Activated naive CD4-positive, alpha-beta T cell treated with anti-CD3 and anti-CD28 coated beads for 36 hours (primary cell): ENCODE data around the gene LHFPL2. TPM values are rescaled to one million over a fixed set of nuclear protein-coding genes. Genes with fewer than 3 reads are reported as not detected.

Source experiments
- CTCF ChIA-PET: fragments of 350-600 bp; sonication (Branson Sonifier 250); formaldehyde crosslinking; loops from one replicate; lab custom pipeline; 2021; ENCODE audit warnings: antibody characterized with exemption; lab: Charles Lee
- DNase-seq: peaks from one replicate; pipeline ENCODE4 v3.0.0-alpha.2; 2020
- H3K27ac Mint-ChIP-seq: one replicate; pipeline ENCODE4 v1.8.0; 2021; ENCODE audit warnings: mild to moderate bottlenecking, mixed read lengths
- H3K27me3 Mint-ChIP-seq: one replicate; pipeline ENCODE4 v1.8.0; 2021; ENCODE audit warnings: low read depth, mixed read lengths
- H3K36me3 Mint-ChIP-seq: one replicate; pipeline ENCODE4 v1.8.0; 2021; ENCODE audit warnings: low read depth, mixed read lengths
- H3K4me1 Mint-ChIP-seq: one replicate; pipeline ENCODE4 v1.8.0; 2021; ENCODE audit warnings: low read depth, mixed read lengths
- H3K4me3 Mint-ChIP-seq: one replicate; pipeline ENCODE4 v1.8.0; 2021; ENCODE audit warnings: mild to moderate bottlenecking, moderate library complexity, mixed read lengths
- H3K9me3 Mint-ChIP-seq: one replicate; pipeline ENCODE4 v1.8.0; 2021; ENCODE audit warnings: mixed read lengths
- intact Hi-C: fragments of 100-400 bp; cut with micrococcal nuclease; formaldehyde crosslinking; loops from one replicate; pipeline ENCODE4 v1.15.1; 2023
- total RNA-seq, 2 experiments: library from RNA; stranded (reverse); gene quantifications; one replicate each; pipeline ENCODE4 v1.2.3, GENCODE V29; 2021

Gene LHFPL2
- total RNA-seq, 2 experiments from 2014 or later = not detected

- intact Hi-C loops = no loop called here
- H3K4me1 Mint-ChIP-seq = no peaks in the 10 kb centered on the region
- H3K27me3 Mint-ChIP-seq = peaks cover 5% of the 10 kb centered on the region
- CTCF ChIA-PET = no interaction called here
- no peaks in the 10 kb centered on the region for H3K36me3 Mint-ChIP-seq
- H3K27ac Mint-ChIP-seq = no peak overlapping the region
- no peaks in the 10 kb centered on the region for H3K9me3 Mint-ChIP-seq
- no peak overlapping the region for H3K4me3 Mint-ChIP-seq
- DNase-seq = no peak
Measured at GRCh38 chr5:78594021-78594420, 54.6 kb downstream of the LHFPL2 start.

GRCh38 chr5:78593465-78593864 lies 55.1 kb downstream of the LHFPL2 start:
- Mint-ChIP-seq H3K27ac (no peak overlapping the region), H3K4me3 (no peak overlapping the region), H3K27me3 (peaks cover 5% of the 10 kb centered on the region), H3K9me3 (no peaks in the 10 kb centered on the region), H3K4me1 (no peaks in the 10 kb centered on the region), H3K36me3 (no peaks in the 10 kb centered on the region)
- intact Hi-C loops = no loop called here
- no peak for DNase-seq
- CTCF ChIA-PET = no interaction called here

GRCh38 chr5:78592735-78593386 lies 55.7 kb downstream of the LHFPL2 start:
- H3K4me3 Mint-ChIP-seq = no peak overlapping the region
- H3K36me3 Mint-ChIP-seq = no peaks in the 10 kb centered on the region
- no peak overlapping the region for H3K27ac Mint-ChIP-seq
- CTCF ChIA-PET = interaction anchor here (0.6 kb wide), 1 partner anchor 34 kb away, joined by 3 read pairs; no protein-coding TSS in a partner anchor
- no peak for DNase-seq
- H3K27me3 Mint-ChIP-seq = peaks cover 5% of the 10 kb centered on the region
- H3K9me3 Mint-ChIP-seq = no peaks in the 10 kb centered on the region
- intact Hi-C loops = no loop called here
- no peaks in the 10 kb centered on the region for H3K4me1 Mint-ChIP-seq

GRCh38 chr5:78591972-78592700 lies 56.4 kb downstream of the LHFPL2 start:
- intact Hi-C loops = no loop called here
- H3K4me1 Mint-ChIP-seq = no peaks in the 10 kb centered on the region
- no peak overlapping the region for H3K27ac Mint-ChIP-seq
- DNase-seq = no peak
- H3K27me3 Mint-ChIP-seq = peaks cover 5% of the 10 kb centered on the region
- H3K36me3 Mint-ChIP-seq = no peaks in the 10 kb centered on the region
- CTCF ChIA-PET = interaction anchor here (0.6 kb wide), 1 partner anchor 35 kb away, joined by 3 read pairs; no protein-coding TSS in a partner anchor
- H3K4me3 Mint-ChIP-seq = no peak overlapping the region
- no peaks in the 10 kb centered on the region for H3K9me3 Mint-ChIP-seq

- H3K27ac Mint-ChIP-seq = no peak overlapping the region
- CTCF ChIA-PET = no interaction called here
- no peaks in the 10 kb centered on the region for H3K36me3 Mint-ChIP-seq
- intact Hi-C loops = no loop called here
- H3K4me1 Mint-ChIP-seq = no peaks in the 10 kb centered on the region
- no peak for DNase-seq
- H3K27me3 Mint-ChIP-seq = peaks cover 8% of the 10 kb centered on the region
- no peak overlapping the region for H3K4me3 Mint-ChIP-seq
- H3K9me3 Mint-ChIP-seq = no peaks in the 10 kb centered on the region
Measured at GRCh38 chr5:78591138-78591612, 57.4 kb downstream of the LHFPL2 start.

- CTCF ChIA-PET = no interaction called here
- intact Hi-C loops = no loop called here
- H3K27me3 Mint-ChIP-seq = peaks cover 10% of the 10 kb centered on the region
Measured at GRCh38 chr5:78589923-78590322, 58.6 kb downstream of the LHFPL2 start.

GRCh38 chr5:78588507-78588906 lies 60.1 kb downstream of the LHFPL2 start:
- Mint-ChIP-seq H3K36me3 (no peaks in the 10 kb centered on the region), H3K4me3 (no peak overlapping the region), H3K27ac (no peak overlapping the region), H3K9me3 (peaks cover 4% of the 10 kb centered on the region), H3K4me1 (no peaks in the 10 kb centered on the region), H3K27me3 (peaks cover 10% of the 10 kb centered on the region)
- CTCF ChIA-PET = no interaction called here
- DNase-seq = no peak
- intact Hi-C loops = no loop called here

More at GRCh38 chr5:78589923-78590322, 58.6 kb downstream of the LHFPL2 start:
- no peak overlapping the region for H3K4me3 Mint-ChIP-seq
- peaks cover 4% of the 10 kb centered on the region for H3K9me3 Mint-ChIP-seq
- H3K27ac Mint-ChIP-seq = no peak overlapping the region
- no peaks in the 10 kb centered on the region for H3K4me1 Mint-ChIP-seq
- H3K36me3 Mint-ChIP-seq = no peaks in the 10 kb centered on the region
- DNase-seq = no peak

GRCh38 chr5:78587775-78588291 lies 60.7 kb downstream of the LHFPL2 start:
- no peak overlapping the region for H3K4me3 Mint-ChIP-seq
- no peak for DNase-seq
- H3K27ac Mint-ChIP-seq = no peak overlapping the region
- H3K4me1 Mint-ChIP-seq = no peaks in the 10 kb centered on the region
- no peaks in the 10 kb centered on the region for H3K36me3 Mint-ChIP-seq
- CTCF ChIA-PET = no interaction called here
- intact Hi-C loops = no loop called here
- peaks cover 4% of the 10 kb centered on the region for H3K9me3 Mint-ChIP-seq
- peaks cover 8% of the 10 kb centered on the region for H3K27me3 Mint-ChIP-seq

- Mint-ChIP-seq H3K4me3 (no peak overlapping the region), H3K36me3 (no peaks in the 10 kb centered on the region), H3K27ac (no peak overlapping the region), H3K27me3 (peaks cover 8% of the 10 kb centered on the region), H3K4me1 (no peaks in the 10 kb centered on the region), H3K9me3 (peaks cover 4% of the 10 kb centered on the region)
- intact Hi-C loops = no loop called here
- DNase-seq = no peak
- CTCF ChIA-PET = no interaction called here
Measured at GRCh38 chr5:78587081-78587774, 61.3 kb downstream of the LHFPL2 start.

GRCh38 chr5:78586251-78586650 lies 62.3 kb downstream of the LHFPL2 start:
- H3K27me3 Mint-ChIP-seq = peaks cover 8% of the 10 kb centered on the region
- CTCF ChIA-PET = no interaction called here
- DNase-seq = peak; percentile 6
- no peak overlapping the region for H3K27ac Mint-ChIP-seq
- no peak overlapping the region for H3K4me3 Mint-ChIP-seq
- H3K9me3 Mint-ChIP-seq = peaks cover 4% of the 10 kb centered on the region
- intact Hi-C loops = no loop called here
- no peaks in the 10 kb centered on the region for H3K4me1 Mint-ChIP-seq
- H3K36me3 Mint-ChIP-seq = no peaks in the 10 kb centered on the region

GRCh38 chr5:78578015-78578414 lies 70.6 kb downstream of the LHFPL2 start:
- no peaks in the 10 kb centered on the region for H3K4me1 Mint-ChIP-seq
- H3K27ac Mint-ChIP-seq = no peak overlapping the region
- intact Hi-C loops = no loop called here
- H3K4me3 Mint-ChIP-seq = no peak overlapping the region
- DNase-seq = no peak
- H3K36me3 Mint-ChIP-seq = no peaks in the 10 kb centered on the region
- no peaks in the 10 kb centered on the region for H3K27me3 Mint-ChIP-seq
- H3K9me3 Mint-ChIP-seq = peaks cover 1% of the 10 kb centered on the region
- CTCF ChIA-PET = no interaction called here

- no peak overlapping the region for H3K27ac Mint-ChIP-seq
- no peaks in the 10 kb centered on the region for H3K4me1 Mint-ChIP-seq
- H3K36me3 Mint-ChIP-seq = no peaks in the 10 kb centered on the region
- no peak overlapping the region for H3K4me3 Mint-ChIP-seq
- intact Hi-C loops = no loop called here
- CTCF ChIA-PET = no interaction called here
- no peak for DNase-seq
- H3K9me3 Mint-ChIP-seq = peaks cover 1% of the 10 kb centered on the region
- no peaks in the 10 kb centered on the region for H3K27me3 Mint-ChIP-seq
Measured at GRCh38 chr5:78577071-78577807, 71.3 kb downstream of the LHFPL2 start.
